Measurements from ENCODE around the gene ANKRD24. TPM values are rescaled to one million over a fixed set of nuclear protein-coding genes. Genes with fewer than 3 reads are reported as not detected.

The ANKRD24 gene
- total and polyA plus RNA-seq, 2 experiments from 2014 or later, result 3.7 to 18.0 TPM

- H3K27ac ChIP-seq (ENCODE audit: low read depth), result no peak overlapping the region
- no peak for DNase-seq (ENCODE audit: low spot score)
- H3K79me2 ChIP-seq (replicated peaks; ENCODE audit: insufficient read depth), result no peaks in the 10 kb centered on the region
- H2AFZ ChIP-seq, result no peak overlapping the region
- no peaks in the 10 kb centered on the region for H3K4me1 ChIP-seq (ENCODE audit: insufficient read depth)
- no peak overlapping the region for H3K4me3 ChIP-seq
- no peaks in the 10 kb centered on the region for H3K27me3 ChIP-seq (ENCODE audit: insufficient read depth)
- ATAC-seq, result no peak
- TF ChIP-seq STAT1 (IDR thresholded peaks at IDR 0.05; ENCODE audit: unreplicated experiment) (no peak), ZNF331 (CRISPR knock-in tag; IDR thresholded peaks at IDR 0.05; ENCODE audit: low read depth) (no peak), EZH2phosphoT487 (IDR thresholded peaks at IDR 0.05; ENCODE audit: unreplicated experiment) (no peak), EZH2 (IDR thresholded peaks at IDR 0.05; ENCODE audit: low read depth, unreplicated experiment) (no peak), POLR2AphosphoS5 (IDR thresholded peaks at IDR 0.05; ENCODE audit: low read depth) (no peak)
- TF ChIP-seq, protein P1, sequence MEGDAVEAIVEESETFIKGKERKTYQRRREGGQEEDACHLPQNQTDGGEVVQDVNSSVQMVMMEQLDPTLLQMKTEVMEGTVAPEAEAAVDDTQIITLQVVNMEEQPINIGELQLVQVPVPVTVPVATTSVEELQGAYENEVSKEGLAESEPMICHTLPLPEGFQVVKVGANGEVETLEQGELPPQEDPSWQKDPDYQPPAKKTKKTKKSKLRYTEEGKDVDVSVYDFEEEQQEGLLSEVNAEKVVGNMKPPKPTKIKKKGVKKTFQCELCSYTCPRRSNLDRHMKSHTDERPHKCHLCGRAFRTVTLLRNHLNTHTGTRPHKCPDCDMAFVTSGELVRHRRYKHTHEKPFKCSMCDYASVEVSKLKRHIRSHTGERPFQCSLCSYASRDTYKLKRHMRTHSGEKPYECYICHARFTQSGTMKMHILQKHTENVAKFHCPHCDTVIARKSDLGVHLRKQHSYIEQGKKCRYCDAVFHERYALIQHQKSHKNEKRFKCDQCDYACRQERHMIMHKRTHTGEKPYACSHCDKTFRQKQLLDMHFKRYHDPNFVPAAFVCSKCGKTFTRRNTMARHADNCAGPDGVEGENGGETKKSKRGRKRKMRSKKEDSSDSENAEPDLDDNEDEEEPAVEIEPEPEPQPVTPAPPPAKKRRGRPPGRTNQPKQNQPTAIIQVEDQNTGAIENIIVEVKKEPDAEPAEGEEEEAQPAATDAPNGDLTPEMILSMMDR (conservative IDR thresholded peaks at IDR 0.05; ENCODE audit: low read depth in 2 of 2), result no peak
- H3K27ac Mint-ChIP-seq, result no peak overlapping the region
- H3K4me1 Mint-ChIP-seq, result no peaks in the 10 kb centered on the region
- H3K36me3 Mint-ChIP-seq (ENCODE audit: low read depth), result no peaks in the 10 kb centered on the region
- H4K20me1 ChIP-seq (replicated peaks; ENCODE audit: insufficient read depth), result no peaks in the 10 kb centered on the region
- peaks cover 7% of the 10 kb centered on the region for H3K27me3 Mint-ChIP-seq (ENCODE audit: insufficient read depth, low read depth, poor library complexity)
- no peaks in the 10 kb centered on the region for H3K9me2 ChIP-seq (ENCODE audit: insufficient read depth)
- no peaks in the 10 kb centered on the region for H3K36me3 ChIP-seq (ENCODE audit: insufficient read depth)
- no peak overlapping the region for H3K4me2 ChIP-seq
- no peaks in the 10 kb centered on the region for H3F3A ChIP-seq (replicated peaks; ENCODE audit: low read depth)
- H3K4me3 Mint-ChIP-seq, result no peak overlapping the region
- no peaks in the 10 kb centered on the region for H3K9me3 Mint-ChIP-seq
These were observed 30.1 kb upstream of the ANKRD24 start for GRCh38 chr19:4152241-4152998.

- Mint-ChIP-seq H3K4me3 (no peak overlapping the region), H3K36me3 (ENCODE audit: low read depth) (no peaks in the 10 kb centered on the region), H3K27me3 (ENCODE audit: insufficient read depth, low read depth, poor library complexity) (peaks cover 4% of the 10 kb centered on the region), H3K9me3 (no peaks in the 10 kb centered on the region), H3K27ac (no peak overlapping the region), H3K4me1 (no peaks in the 10 kb centered on the region)
- no peaks in the 10 kb centered on the region for H3K27me3 ChIP-seq (ENCODE audit: insufficient read depth)
- H3K4me3 ChIP-seq, result no peak overlapping the region
- no peak overlapping the region for H3K4me2 ChIP-seq
- H3K9me2 ChIP-seq (ENCODE audit: insufficient read depth), result no peaks in the 10 kb centered on the region
- H3K4me1 ChIP-seq (ENCODE audit: insufficient read depth), result no peaks in the 10 kb centered on the region
- DNase-seq (ENCODE audit: low spot score) (no peak), ATAC-seq (no peak)
- H3K79me2 ChIP-seq (replicated peaks; ENCODE audit: insufficient read depth), result no peaks in the 10 kb centered on the region
- no peaks in the 10 kb centered on the region for H4K20me1 ChIP-seq (replicated peaks; ENCODE audit: insufficient read depth)
- no peaks in the 10 kb centered on the region for H3F3A ChIP-seq (replicated peaks; ENCODE audit: low read depth)
- H2AFZ ChIP-seq, result no peak overlapping the region
- no peak overlapping the region for H3K27ac ChIP-seq (ENCODE audit: low read depth)
- H3K36me3 ChIP-seq (ENCODE audit: insufficient read depth), result no peaks in the 10 kb centered on the region
- TF ChIP-seq STAT1 (IDR thresholded peaks at IDR 0.05; ENCODE audit: unreplicated experiment) (no peak), POLR2AphosphoS5 (IDR thresholded peaks at IDR 0.05; ENCODE audit: low read depth) (no peak), REST (IDR thresholded peaks at IDR 0.05; ENCODE audit: unreplicated experiment) (no peak), ZNF331 (CRISPR knock-in tag; IDR thresholded peaks at IDR 0.05; ENCODE audit: low read depth) (no peak)
- TF ChIP-seq, protein P1 (conservative IDR thresholded peaks at IDR 0.05; ENCODE audit: low read depth in 2 of 2), result no peak
- TF ChIP-seq, protein P2, sequence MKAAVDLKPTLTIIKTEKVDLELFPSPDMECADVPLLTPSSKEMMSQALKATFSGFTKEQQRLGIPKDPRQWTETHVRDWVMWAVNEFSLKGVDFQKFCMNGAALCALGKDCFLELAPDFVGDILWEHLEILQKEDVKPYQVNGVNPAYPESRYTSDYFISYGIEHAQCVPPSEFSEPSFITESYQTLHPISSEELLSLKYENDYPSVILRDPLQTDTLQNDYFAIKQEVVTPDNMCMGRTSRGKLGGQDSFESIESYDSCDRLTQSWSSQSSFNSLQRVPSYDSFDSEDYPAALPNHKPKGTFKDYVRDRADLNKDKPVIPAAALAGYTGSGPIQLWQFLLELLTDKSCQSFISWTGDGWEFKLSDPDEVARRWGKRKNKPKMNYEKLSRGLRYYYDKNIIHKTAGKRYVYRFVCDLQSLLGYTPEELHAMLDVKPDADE (IDR thresholded peaks at IDR 0.05), result no peak
These were observed 27.7 kb upstream of the ANKRD24 start for GRCh38 chr19:4154571-4155312.
